ENCODE results near the gene MEF2B. TPM values are rescaled to one million over a fixed set of nuclear protein-coding genes. Genes with fewer than 3 reads are reported as not detected.

MEF2B gene
- total RNA-seq, 1 experiment from 2014 or later: 1.3 TPM

DNA sequence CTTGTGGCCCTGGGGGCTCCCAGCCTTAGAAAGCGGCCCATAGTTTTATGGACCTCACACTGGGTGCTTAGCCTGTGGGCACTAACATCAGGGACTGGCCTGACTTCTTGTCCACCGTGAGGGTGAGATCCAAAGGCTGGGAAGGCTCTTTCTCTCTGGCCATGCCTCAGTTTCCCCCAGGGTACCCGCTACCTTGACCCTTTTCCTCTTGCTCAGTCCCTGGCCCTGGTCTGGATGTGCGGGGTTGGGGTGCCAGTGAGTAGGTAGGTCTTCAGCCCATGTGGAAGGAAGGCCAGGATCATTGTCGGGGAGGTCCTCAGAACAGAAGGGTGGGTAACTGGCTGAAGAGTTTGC is 30.2 kb downstream of the MEF2B start:
- Histone ChIP-seq H3K9me3 (ENCODE audit: control insufficient read depth, low read depth, low read length) (no peaks in the 10 kb centered on the region), H4K5ac (ENCODE audit: insufficient read length, low read depth, low read length) (no peak overlapping the region), H3K23me2 (ENCODE audit: insufficient read length, low read depth, low read length, poor library complexity, severe bottlenecking) (peaks cover 11% of the 10 kb centered on the region), H3K79me2 (ENCODE audit: insufficient read depth, low read length) (no peaks in the 10 kb centered on the region), H2BK20ac (ENCODE audit: low read depth, low read length, poor library complexity, severe bottlenecking) (no peak overlapping the region), H2BK5ac (ENCODE audit: insufficient read length, low read length) (no peak overlapping the region), H3K14ac (ENCODE audit: insufficient read depth, low read length) (no peak overlapping the region), H4K91ac (ENCODE audit: insufficient read length, low read depth, low read length) (no peak overlapping the region), H3K4me1 (ENCODE audit: insufficient read depth, low read length) (no peaks in the 10 kb centered on the region), H2BK120ac (ENCODE audit: low read depth, low read length, poor library complexity, severe bottlenecking) (no peak overlapping the region), H3K9ac (ENCODE audit: extremely low read depth, insufficient read length, low read length) (no peak overlapping the region), H2AFZ (ENCODE audit: low read length) (no peak overlapping the region), H2BK12ac (ENCODE audit: insufficient read length, low read depth, low read length) (no peak overlapping the region), H3K18ac (ENCODE audit: insufficient read length, low read depth, low read length) (no peak overlapping the region), H3K4ac (ENCODE audit: low read depth, low read length) (no peak overlapping the region), H3K27ac (ENCODE audit: insufficient read length, low read depth, low read length) (no peak overlapping the region), H4K20me1 (ENCODE audit: control insufficient read depth, insufficient read depth, insufficient read length) (peaks cover 2% of the 10 kb centered on the region), H3T11ph (ENCODE audit: low read length) (no peak overlapping the region), H3K4me2 (ENCODE audit: insufficient read depth, insufficient read length, low read length) (no peak overlapping the region), H3K79me1 (ENCODE audit: insufficient read depth, low read depth, low read length, poor library complexity, severe bottlenecking) (no peaks in the 10 kb centered on the region), H4K8ac (replicated peaks; ENCODE audit: insufficient read length, low read depth, low read length) (no peak overlapping the region), H3K56ac (ENCODE audit: insufficient read length, low read depth, low read length) (no peak overlapping the region), H2AK5ac (ENCODE audit: insufficient read length, low read length) (no peak overlapping the region), H3K23ac (ENCODE audit: insufficient read length, low read depth, low read length) (no peak overlapping the region), H2BK15ac (ENCODE audit: low read depth, low read length) (no peak overlapping the region), H3K27me3 (ENCODE audit: insufficient read depth, low read length) (no peaks in the 10 kb centered on the region; the same call in 1 of the 2 replicates)
- Mint-ChIP-seq H3K9me3 (peaks cover 0 to 2% of the 10 kb centered on the region in 2 experiments; a peak in 3 of 5 replicates), H3K4me1 (peaks cover 14 to 15% of the 10 kb centered on the region in 2 experiments), H3K36me3 (ENCODE audit: insufficient read depth in 1 of 3, low read depth in 3 of 3) (no peaks in the 10 kb centered on the region; a peak in 1 of 7 replicates), H3K27me3 (ENCODE audit: low read depth) (peaks cover 46% of the 10 kb centered on the region), H3K4me3 (no peak overlapping the region; a peak in 1 of 5 replicates), H3K27ac (no peak overlapping the region)
- 0 out of 3 replicates have a peak, but pooled peaks have one; percentile 7 for TF ChIP-seq CTCF (conservative IDR thresholded peaks at IDR 0.05)
- WGBS (ENCODE audit: extremely low coverage, insufficient read length, low lambda C conversion rate): no CpG with 5 or more reads among the region's 5 CpGs
- no peak for DNase-seq

Measured in H9 (cell line).